ENCODE measurements around the gene ZNF597. TPM values are rescaled to one million over a fixed set of nuclear protein-coding genes. Genes with fewer than 3 reads are reported as not detected.

The ZNF597 gene
- polyA plus RNA-seq, 3 donors = 0.80 to 1.0 (median 0.98) TPM

DNA sequence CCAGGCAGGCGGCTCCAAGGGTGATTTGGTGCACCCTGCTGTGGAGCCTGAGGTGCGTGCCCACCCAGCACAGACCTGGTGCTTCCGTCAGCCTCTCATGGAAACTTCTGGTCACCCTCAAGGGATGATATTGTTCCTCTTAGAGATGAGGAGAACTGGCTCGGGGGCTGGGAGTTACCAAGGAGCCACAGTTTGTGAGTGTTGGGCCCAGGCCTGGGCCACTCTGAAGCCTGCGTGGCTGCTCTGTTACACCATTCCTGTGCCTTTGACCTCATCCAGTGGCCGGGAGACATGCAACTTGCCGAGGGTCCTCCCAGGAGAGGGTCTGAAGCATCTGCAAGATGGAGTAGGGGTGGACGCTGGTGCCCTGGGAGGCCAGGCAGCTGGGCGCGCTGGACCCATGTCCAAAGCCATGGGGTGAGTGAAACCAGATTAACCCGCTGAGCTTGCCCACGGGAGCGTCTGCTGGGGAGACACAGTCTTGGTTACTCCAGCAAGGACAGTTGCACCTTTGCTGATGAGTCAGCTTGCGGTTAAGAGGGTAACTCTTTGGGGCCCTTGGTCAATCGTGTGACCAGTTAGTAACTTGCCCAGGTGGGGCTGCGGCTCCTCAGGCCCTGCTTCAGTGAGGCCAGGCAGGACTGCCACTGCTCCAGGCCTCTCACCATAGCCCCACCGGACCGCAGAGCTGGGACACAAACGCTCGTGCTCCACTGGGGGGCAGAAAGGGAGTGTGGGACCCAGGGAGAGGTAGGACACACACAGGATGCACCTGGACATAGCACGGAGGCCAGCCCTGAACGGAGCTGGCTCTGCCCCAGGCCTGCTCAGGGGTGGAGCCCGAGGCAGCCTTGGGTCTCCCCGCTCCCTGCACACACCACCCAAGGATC lies 44.5 kb upstream of the ZNF597 start:
- Mint-ChIP-seq H3K4me3 (no peak overlapping the region), H3K36me3 (peaks cover 43 to 49% of the 10 kb centered on the region in 2 donors), H3K4me1 (no peaks in the 10 kb centered on the region), H3K27me3 (ENCODE audit: low read depth in 3 of 3) (peaks cover 0 to 6% (median under 1%) of the 10 kb centered on the region in 3 donors), H3K27ac (peak overlapping the region in 1 of 7 donors; percentile 66), H3K9me3 (no peaks in the 10 kb centered on the region)
- Histone ChIP-seq H3K9me3 (replicated peaks in 1 of 2; ENCODE audit: control insufficient read depth in 1 of 2, insufficient read depth in 1 of 2, low read length in 2 of 2) (no peaks in the 10 kb centered on the region), H2AFZ (ENCODE audit: insufficient read depth, low read depth, low read length, poor library complexity, severe bottlenecking) (no peak overlapping the region), H3K27me3 (ENCODE audit: control insufficient read depth in 2 of 2, insufficient read depth in 2 of 2, low read length in 2 of 2) (no peaks in the 10 kb centered on the region), H3K27ac (ENCODE audit: low read depth in 1 of 2, low read length in 2 of 2) (no peak overlapping the region), H3K4me1 (ENCODE audit: control insufficient read depth in 1 of 2, insufficient read depth in 2 of 2, low read length in 2 of 2) (no peaks in the 10 kb centered on the region), H4K20me1 (ENCODE audit: insufficient read depth, low read length) (peaks cover 10% of the 10 kb centered on the region), H3K79me2 (ENCODE audit: insufficient read depth, low read length) (no peaks in the 10 kb centered on the region), H3K4me2 (replicated peaks; ENCODE audit: extremely low read depth, low read length, poor library complexity, severe bottlenecking) (no peak overlapping the region), H3K4me3 (replicated peaks in 1 of 3; ENCODE audit: low read depth in 2 of 3, low read length in 3 of 3) (no peak overlapping the region), H3K36me3 (replicated peaks in 1 of 2; ENCODE audit: control insufficient read depth in 1 of 2, insufficient read depth in 2 of 2, low read length in 2 of 2) (peaks cover 49 to 52% of the 10 kb centered on the region in 2 donors), H3K9ac (ENCODE audit: insufficient read depth, low read length, poor library complexity, severe bottlenecking) (no peak overlapping the region)
- no peak for TF ChIP-seq CTCF (IDR thresholded peaks at IDR 0.05)
- WGBS (ENCODE audit: insufficient coverage) = 92% methylated on average over 19 of the region's 24 CpGs
- intact Hi-C loops (cut with micrococcal nuclease) = no loop called here
- no peak for DNase-seq

DNA sequence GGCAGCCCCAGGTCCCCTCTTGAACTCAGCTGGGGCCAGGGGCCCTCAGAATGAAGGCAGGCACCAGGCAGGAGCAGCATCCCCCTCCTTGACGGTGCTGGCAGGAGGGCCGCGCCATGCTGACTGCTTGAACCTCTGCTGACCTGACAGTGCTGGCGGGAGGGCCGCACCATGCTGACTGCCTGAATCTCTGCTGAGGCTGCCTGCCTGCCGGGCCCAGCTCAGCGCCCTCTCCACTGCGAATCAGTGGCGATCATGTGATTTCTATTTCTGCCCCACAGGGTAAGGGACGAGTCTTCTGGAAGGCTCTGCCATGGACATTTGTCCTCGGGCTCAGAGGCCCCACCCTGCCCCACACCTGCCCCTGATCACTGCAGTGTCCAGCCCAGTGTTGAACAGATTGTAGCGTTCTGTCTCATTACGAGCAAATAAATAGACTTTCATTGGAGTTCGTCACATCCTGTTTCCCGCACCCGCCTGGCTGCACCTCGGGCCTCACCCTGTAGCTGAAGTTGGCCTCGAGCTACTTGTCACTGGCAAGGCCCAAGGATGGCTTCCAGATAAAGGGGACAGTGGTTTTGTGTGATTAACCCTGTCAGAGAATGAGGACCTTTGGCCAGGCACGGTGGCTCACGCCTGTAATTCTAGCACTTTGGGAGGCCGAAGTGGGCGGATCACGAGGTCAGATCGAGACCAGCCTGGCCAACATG lies 43.4 kb upstream of the ZNF597 start:
- Mint-ChIP-seq H3K9me3 (no peaks in the 10 kb centered on the region), H3K4me3 (no peak overlapping the region), H3K27me3 (ENCODE audit: low read depth in 3 of 3) (peaks cover 0 to 4% (median 2%) of the 10 kb centered on the region in 3 donors), H3K36me3 (peaks cover 53 to 61% of the 10 kb centered on the region in 2 donors), H3K27ac (peak overlapping the region in 3 of 7 donors; percentile 36 to 69 (median 54)), H3K4me1 (no peaks in the 10 kb centered on the region)
- peaks cover 58 to 64% of the 10 kb centered on the region in 2 donors for H3K36me3 ChIP-seq (replicated peaks in 1 of 2; ENCODE audit: control insufficient read depth in 1 of 2, insufficient read depth in 2 of 2, low read length in 2 of 2)
- H3K9me3 ChIP-seq (replicated peaks in 1 of 2; ENCODE audit: control insufficient read depth in 1 of 2, insufficient read depth in 1 of 2, low read length in 2 of 2) = no peaks in the 10 kb centered on the region
- no peak overlapping the region for H3K4me2 ChIP-seq (replicated peaks; ENCODE audit: extremely low read depth, low read length, poor library complexity, severe bottlenecking)
- intact Hi-C loops (cut with micrococcal nuclease) = no loop called here
- no peaks in the 10 kb centered on the region for H3K4me1 ChIP-seq (ENCODE audit: control insufficient read depth in 1 of 2, insufficient read depth in 2 of 2, low read length in 2 of 2)
- no peaks in the 10 kb centered on the region for H3K79me2 ChIP-seq (ENCODE audit: insufficient read depth, low read length)
- no peak for DNase-seq
- H4K20me1 ChIP-seq (ENCODE audit: insufficient read depth, low read length) = peaks cover 16% of the 10 kb centered on the region
- H3K27me3 ChIP-seq (ENCODE audit: control insufficient read depth in 2 of 2, insufficient read depth in 2 of 2, low read length in 2 of 2) = no peaks in the 10 kb centered on the region
- no peak overlapping the region for H3K27ac ChIP-seq (ENCODE audit: low read depth in 1 of 2, low read length in 2 of 2)
- H3K9ac ChIP-seq (ENCODE audit: insufficient read depth, low read length, poor library complexity, severe bottlenecking) = no peak overlapping the region
- no peak overlapping the region for H3K4me3 ChIP-seq (replicated peaks in 1 of 3; ENCODE audit: low read depth in 2 of 3, low read length in 3 of 3)
- TF ChIP-seq CTCF (IDR thresholded peaks at IDR 0.05) = no peak
- no peak overlapping the region for H2AFZ ChIP-seq (ENCODE audit: insufficient read depth, low read depth, low read length, poor library complexity, severe bottlenecking)
- 96% methylated on average over 23 of the region's 24 CpGs for whole genome bisulfite sequencing (ENCODE audit: insufficient coverage)
